Activated CD8-positive, alpha-beta T cell treated with anti-CD3 and anti-CD28 coated beads for 36 hours (primary cell): ENCODE measurements around the gene GTPBP1. TPM values are rescaled to one million over a fixed set of nuclear protein-coding genes. Genes with fewer than 3 reads are reported as not detected.

ENCODE experiments used
- ATAC-seq: fragments of 200-7000 bp; cut with Tn5 transposase; one replicate; pipeline ENCODE4 v1.10.0; 2021; ENCODE audit warnings: mild to moderate bottlenecking, moderate library complexity
- CTCF ChIA-PET: fragments of 350-600 bp; sonication (Branson Sonifier 250); formaldehyde crosslinking; loops from one replicate; lab custom pipeline; 2021; ENCODE audit warnings: antibody characterized with exemption; lab: Charles Lee
- POLR2A ChIA-PET: fragments of 350-600 bp; sonication (Branson Sonifier 250); formaldehyde crosslinking; loops from one replicate; lab custom pipeline; 2021; ENCODE audit warnings: antibody characterized with exemption; lab: Charles Lee
- DNase-seq: peaks from one replicate; pipeline ENCODE4 v3.0.0-alpha.2; 2020
- H3K27ac Mint-ChIP-seq: one replicate; pipeline ENCODE4 v1.8.0; 2021; ENCODE audit warnings: mild to moderate bottlenecking, mixed read lengths
- H3K27me3 Mint-ChIP-seq: one replicate; pipeline ENCODE4 v1.8.0; 2021; ENCODE audit warnings: mixed read lengths
- H3K36me3 Mint-ChIP-seq: one replicate; pipeline ENCODE4 v1.8.0; 2021; ENCODE audit warnings: low read depth, mixed read lengths
- H3K4me1 Mint-ChIP-seq: one replicate; pipeline ENCODE4 v1.8.0; 2021; ENCODE audit warnings: low read depth, mixed read lengths
- H3K4me3 Mint-ChIP-seq: one replicate; pipeline ENCODE4 v1.8.0; 2021; ENCODE audit warnings: mild to moderate bottlenecking, moderate library complexity, mixed read lengths
- H3K9me3 Mint-ChIP-seq: one replicate; pipeline ENCODE4 v1.8.0; 2021; ENCODE audit warnings: mixed read lengths
- CTCF ChIP-seq: fragments of 200-600 bp; IDR thresholded peaks from one replicate; pipeline ENCODE4 v1.8.0; 2022; ENCODE audit warnings: antibody characterized with exemption, mild to moderate bottlenecking
- intact Hi-C: fragments of 100-400 bp; cut with micrococcal nuclease; formaldehyde crosslinking; loops from one replicate; pipeline ENCODE4 v1.10.0; 2022
- total RNA-seq, 2 experiments: library from RNA; stranded (reverse); gene quantifications; one replicate each; pipeline ENCODE4 v1.2.3, GENCODE V29; 2021

Gene GTPBP1
- total RNA-seq, 2 experiments from 2014 or later = 93.3 to 97.6 TPM

- DNase-seq = no peak
- Mint-ChIP-seq H3K27me3 (no peaks in the 10 kb centered on the region), H3K4me1 (no peaks in the 10 kb centered on the region), H3K27ac (no peak overlapping the region), H3K9me3 (no peaks in the 10 kb centered on the region), H3K36me3 (peaks cover 56% of the 10 kb centered on the region), H3K4me3 (no peak overlapping the region)
- intact Hi-C loops = no loop called here
- POLR2A ChIA-PET = interaction anchor here (40.0 to 41.0 kb wide), 2 partner anchors 2 to 16 kb away, joined by 905 read pairs; partner anchors contain the start of genes GTPBP1 and SUN2
- CTCF ChIA-PET = interaction anchor here (1.1 to 9.7 kb wide), 7 partner anchors 9 to 144 kb away, joined by 3 to 73 read pairs (median 13); partner anchors contain the start of genes GTPBP1 and TOMM22
- no peak for ATAC-seq
- TF ChIP-seq CTCF = no peak
These were observed 20.3 kb downstream of the GTPBP1 start for GRCh38 chr22:38725900-38726655.

GRCh38 chr22:38727123-38727522 lies 21.4 kb downstream of the GTPBP1 start:
- no peak overlapping the region for H3K4me3 Mint-ChIP-seq
- DNase-seq (no peak), ATAC-seq (no peak)
- no peaks in the 10 kb centered on the region for H3K27me3 Mint-ChIP-seq
- H3K36me3 Mint-ChIP-seq = peaks cover 51% of the 10 kb centered on the region
- TF ChIP-seq CTCF = no peak
- ChIA-PET CTCF (no interaction called here), POLR2A (interaction anchor here (40.0 to 41.0 kb wide), 2 partner anchors 3 to 15 kb away, joined by 905 read pairs; partner anchors contain the start of genes GTPBP1 and SUN2)
- no peaks in the 10 kb centered on the region for H3K4me1 Mint-ChIP-seq
- no peaks in the 10 kb centered on the region for H3K9me3 Mint-ChIP-seq
- no peak overlapping the region for H3K27ac Mint-ChIP-seq
- intact Hi-C loops = no loop called here

- TF ChIP-seq CTCF = no peak
- ATAC-seq (no peak), DNase-seq (no peak)
- no peak overlapping the region for H3K4me3 Mint-ChIP-seq
- H3K4me1 Mint-ChIP-seq = no peaks in the 10 kb centered on the region
- ChIA-PET POLR2A (interaction anchor here (2.4 to 41.0 kb wide), 3 partner anchors 4 to 28 kb away, joined by 6 to 905 read pairs (median 905); partner anchors contain the start of genes GTPBP1, JOSD1 and SUN2), CTCF (no interaction called here)
- peaks cover 48% of the 10 kb centered on the region for H3K36me3 Mint-ChIP-seq
- H3K27me3 Mint-ChIP-seq = no peaks in the 10 kb centered on the region
- H3K27ac Mint-ChIP-seq = no peak overlapping the region
- no peaks in the 10 kb centered on the region for H3K9me3 Mint-ChIP-seq
- intact Hi-C loops = no loop called here
These were observed 22.0 kb downstream of the GTPBP1 start for GRCh38 chr22:38727530-38728451.

GRCh38 chr22:38728871-38729796 lies 23.4 kb downstream of the GTPBP1 start:
- no peak for DNase-seq
- H3K36me3 Mint-ChIP-seq = peaks cover 49% of the 10 kb centered on the region

More at GRCh38 chr22:38728871-38729796, 23.4 kb downstream of the GTPBP1 start:
- intact Hi-C loops = no loop called here
- ATAC-seq = no peak
- H3K9me3 Mint-ChIP-seq = no peaks in the 10 kb centered on the region
- no peaks in the 10 kb centered on the region for H3K27me3 Mint-ChIP-seq
- TF ChIP-seq CTCF = no peak
- POLR2A ChIA-PET = interaction anchor here (0.6 to 41.0 kb wide), 4 partner anchors 5 to 525 kb away, joined by 3 to 905 read pairs (median 456); partner anchors contain the start of genes GTPBP1, JOSD1 and SUN2
- no peak overlapping the region for H3K4me3 Mint-ChIP-seq
- peak overlapping the region; percentile 27 for H3K27ac Mint-ChIP-seq
- CTCF ChIA-PET = interaction anchor here (0.7 to 1.0 kb wide), 3 partner anchors 22 to 141 kb away, joined by 3 to 4 read pairs (median 3); no protein-coding TSS in a partner anchor
- H3K4me1 Mint-ChIP-seq = peaks cover 6% of the 10 kb centered on the region
